SK-N-SH (cell line): ENCODE results near the gene RGS9. TPM values are rescaled to one million over a fixed set of nuclear protein-coding genes. Genes with fewer than 3 reads are reported as not detected.
A peak's percentile ranks its signal among the peaks of the same experiment; 100 is the strongest.

Experiments
- CTCF ChIA-PET: fragments of 300-600, 350-600 bp; formaldehyde crosslinking; extraction: SDS; loops from one replicate; lab custom pipeline; 2021; lab: Yijun Ruan, JAX
- POLR2A ChIA-PET: fragments of 350-600 bp; sonication (Branson Sonifier 250); formaldehyde crosslinking; extraction: SDS; loops from one replicate; lab custom pipeline; 2020; ENCODE audit warnings: antibody characterized with exemption, inconsistent platforms; lab: Yijun Ruan, JAX
- DNase-seq: peaks from one replicate; pipeline ENCODE4 v3.0.0; 2012
- H2AFZ ChIP-seq: fragments of 200-600 bp; sonication (generic); 2 replicates; pipeline ENCODE4 v1.8.1; 2016; ENCODE audit warnings: antibody characterized with exemption, mild to moderate bottlenecking, low read depth
- H3F3A ChIP-seq: fragments of 200-600 bp; sonication (generic); replicated peaks from 2 replicates; pipeline ENCODE3; 2016; ENCODE audit warnings: antibody characterized with exemption, mild to moderate bottlenecking; ENCODE audit not compliant: insufficient read depth
- H3K27ac ChIP-seq, 2 experiments: fragments of 200-500 bp in 1 of 2; fragments of 200-600 bp in 1 of 2; sonication (Bioruptor generic) in 1 of 2; sonication (generic), shearing (Covaris generic) in 1 of 2; 2 replicates each; pipeline versions ENCODE4 v1.5.1 to v1.6.1; 2014 to 2016; ENCODE audit warnings: low read depth in 2 of 2, inconsistent platforms in 1 of 2, low read length in 1 of 2, mild to moderate bottlenecking in 1 of 2, mixed read lengths in 1 of 2
- H3K27me3 ChIP-seq: fragments of 200-600 bp; sonication (generic), shearing (Covaris generic); 2 replicates; pipeline ENCODE4 v1.6.1; 2016; ENCODE audit warnings: mixed run types; ENCODE audit not compliant: insufficient read depth
- H3K36me3 ChIP-seq, 2 experiments: fragments of 200-500 bp in 1 of 2; fragments of 200-600 bp in 1 of 2; sonication (Bioruptor generic) in 1 of 2; sonication (generic) in 1 of 2; replicated peaks in 1 of 2; 2 replicates each; pipeline versions ENCODE3 to v1.5.1; 2014 to 2016; ENCODE audit warnings: low read length in 1 of 2, mild to moderate bottlenecking in 1 of 2; ENCODE audit not compliant: insufficient read depth in 2 of 2, control insufficient read depth in 1 of 2
- H3K4me1 ChIP-seq, 2 experiments: fragments of 200-500 bp in 1 of 2; fragments of 200-600 bp in 1 of 2; sonication (Bioruptor generic) in 1 of 2; sonication (generic), shearing (Covaris generic) in 1 of 2; 2 replicates each; pipeline versions ENCODE4 v1.5.1 to v1.6.1; 2014 to 2016; ENCODE audit warnings: low read depth in 1 of 2, low read length in 1 of 2, mixed run types in 1 of 2; ENCODE audit not compliant: insufficient read depth in 2 of 2, control insufficient read depth in 1 of 2
- H3K4me2 ChIP-seq: fragments of 200-600 bp; sonication (generic), shearing (Covaris generic); 2 replicates; pipeline ENCODE4 v1.6.1; 2017; ENCODE audit warnings: mixed run types
- H3K4me3 ChIP-seq, 2 experiments: fragments of 200-500 bp in 1 of 2; fragments of 200-600 bp in 1 of 2; sonication (Bioruptor generic) in 1 of 2; sonication (generic), shearing (Covaris generic) in 1 of 2; 2 replicates each; pipeline versions ENCODE4 v1.5.1 to v1.8.1; 2014 to 2016; ENCODE audit warnings: low read depth in 2 of 2, inconsistent platforms in 1 of 2, low read length in 1 of 2, mild to moderate bottlenecking in 1 of 2, mixed read lengths in 1 of 2, moderate library complexity in 1 of 2
- H3K79me2 ChIP-seq: fragments of 200-600 bp; sonication (generic); 2 replicates; pipeline ENCODE4 v1.8.1; 2017; ENCODE audit warnings: mild to moderate bottlenecking; ENCODE audit not compliant: insufficient read depth
- H3K9ac ChIP-seq: fragments of 200-600 bp; sonication (generic); 2 replicates; pipeline ENCODE4 v1.6.1; 2017; ENCODE audit warnings: mixed run types
- H3K9me2 ChIP-seq: fragments of 200-600 bp; sonication (generic); 2 replicates; pipeline ENCODE4 v1.6.1; 2017; ENCODE audit warnings: mixed run types
- H3K9me3 ChIP-seq: fragments of 200-600 bp; sonication (generic); 2 replicates; pipeline ENCODE4 v1.6.1; 2017; ENCODE audit warnings: mixed run types, mild to moderate bottlenecking, moderate library complexity
- H4K20me1 ChIP-seq: fragments of 200-600 bp; sonication (generic); 2 replicates; pipeline ENCODE4 v1.6.1; 2017; ENCODE audit warnings: mild to moderate bottlenecking, mixed run types; ENCODE audit not compliant: insufficient read depth
- EP300 ChIP-seq, 2 experiments: IDR thresholded peaks; 2 replicates each; pipeline versions ENCODE4 v1.4.0 to v1.6.1; 2012; ENCODE audit warnings: borderline replicate concordance in 1 of 2, low read depth in 1 of 2, low read length in 1 of 2
- EZH2phosphoT487 ChIP-seq: fragments of 200-600 bp; sonication (generic); IDR thresholded peaks from 2 replicates; pipeline ENCODE4 v1.6.1; 2017; ENCODE audit warnings: low read depth, mixed run types, mild to moderate bottlenecking, antibody characterized with exemption, moderate library complexity, borderline replicate concordance
- FOSL2 ChIP-seq: IDR thresholded peaks from 2 replicates; pipeline ENCODE4 v1.4.0; 2012; ENCODE audit warnings: low read depth, mild to moderate bottlenecking, moderate library complexity, borderline replicate concordance
- FOXM1 ChIP-seq: IDR thresholded peaks from 2 replicates; pipeline ENCODE4 v1.4.0; 2012; ENCODE audit warnings: low read depth, mild to moderate bottlenecking
- GABPA ChIP-seq: IDR thresholded peaks from 2 replicates; pipeline ENCODE4 v1.4.0; 2012; ENCODE audit warnings: low read depth, mild to moderate bottlenecking
- MEF2A ChIP-seq: IDR thresholded peaks from 2 replicates; pipeline ENCODE4 v1.4.0; 2012; ENCODE audit warnings: low read depth, borderline replicate concordance
- NFIC ChIP-seq: IDR thresholded peaks from 2 replicates; pipeline ENCODE4 v1.4.0; 2012; ENCODE audit warnings: borderline replicate concordance
- NRF1 ChIP-seq: IDR thresholded peaks from 2 replicates; pipeline ENCODE4 v1.6.1; 2012; ENCODE audit warnings: low read depth, mild to moderate bottlenecking, low read length
- RFX5 ChIP-seq: IDR thresholded peaks from 2 replicates; pipeline ENCODE4 v1.6.1; 2012; ENCODE audit warnings: mild to moderate bottlenecking, improper control_type of control experiment, low read length
- RXRA ChIP-seq: IDR thresholded peaks from 2 replicates; pipeline ENCODE4 v1.4.0; 2012; ENCODE audit warnings: low read depth, mild to moderate bottlenecking, borderline replicate concordance
- SIN3A ChIP-seq: IDR thresholded peaks from 2 replicates; pipeline ENCODE4 v1.6.1; 2012; ENCODE audit warnings: low read depth, mild to moderate bottlenecking, low read length, moderate library complexity, borderline replicate concordance
- TAF1 ChIP-seq: IDR thresholded peaks from 2 replicates; pipeline ENCODE4 v1.6.1; 2012; ENCODE audit warnings: low read depth, mild to moderate bottlenecking, low read length, moderate library complexity, borderline replicate concordance
- TCF12 ChIP-seq: IDR thresholded peaks from 2 replicates; pipeline ENCODE4 v1.4.0; 2012
- YY1 ChIP-seq: IDR thresholded peaks from 2 replicates; pipeline ENCODE4 v1.4.0; 2012; ENCODE audit warnings: low read depth, mild to moderate bottlenecking
- WGBS: methylation state at CpG from one replicate; pipeline ENCODE4 v1.1.6; 2017; ENCODE audit warnings: low lambda C conversion rate; 5-methylcytosine and 5-hydroxymethylcytosine counted together
- polyA plus RNA-seq, 3 experiments: library from polyadenylated mRNA; depleted of rRNA; stranded (reverse); fragments of >200 nt; gene quantifications; 2 replicates each; pipeline ENCODE4 v1.2.3, GENCODE V29; 2012
- TF ChIP-seq, protein P1 (sequence below): IDR thresholded peaks from 2 replicates; pipeline ENCODE4 v1.4.0; 2012; ENCODE audit warnings: low read depth, borderline replicate concordance
- TF ChIP-seq, protein P2 (sequence below): IDR thresholded peaks from 2 replicates; pipeline ENCODE4 v1.4.0; 2012; ENCODE audit warnings: low read depth

The RGS9 gene
- polyA plus RNA-seq, 1 of the 3 experiments (the other 2 are of a cell fraction) = 1.4 TPM

DNA sequence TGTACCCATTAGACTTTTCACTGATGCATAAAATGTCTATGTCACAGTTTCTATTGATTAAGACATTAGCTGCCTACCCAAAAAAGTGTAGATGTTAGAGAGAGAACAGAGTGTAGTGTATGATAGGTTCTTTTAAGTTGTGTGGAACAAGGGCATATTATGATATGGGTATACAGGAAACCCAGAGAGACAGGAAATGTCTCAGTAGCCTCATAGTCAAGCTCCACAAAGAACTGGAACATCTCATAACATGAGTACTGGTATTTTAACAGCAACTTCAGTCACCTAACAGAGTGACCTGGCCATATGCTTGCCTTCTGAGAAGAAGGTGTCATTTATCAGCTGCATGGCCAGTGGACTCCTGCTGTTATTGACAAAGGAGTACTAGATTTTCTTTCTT is 128.1 kb downstream of the RGS9 start:
- no peaks in the 10 kb centered on the region for H3K27me3 ChIP-seq
- H4K20me1 ChIP-seq = no peaks in the 10 kb centered on the region
- POLR2A ChIA-PET = no interaction called here
- H3K9ac ChIP-seq = no peak overlapping the region
- H3K4me1 ChIP-seq = peaks cover 0 to 16% of the 10 kb centered on the region in 2 experiments; a peak in 2 of 4 replicates
- no peaks in the 10 kb centered on the region for H3K9me3 ChIP-seq
- peaks cover 10% of the 10 kb centered on the region for H3F3A ChIP-seq
- TF ChIP-seq TCF12 (no peak), YY1 (no peak), NRF1 (no peak), EZH2phosphoT487 (no peak), MEF2A (no peak), RFX5 (no peak), GABPA (no peak), FOXM1 (no peak), NFIC (no peak), EP300 (IDR thresholded peaks at IDR 0.05; ENCODE audit: borderline replicate concordance in 1 of 2, low read depth in 1 of 2, low read length in 1 of 2) (no peak), SIN3A (no peak)
- TF ChIP-seq, protein P1, sequence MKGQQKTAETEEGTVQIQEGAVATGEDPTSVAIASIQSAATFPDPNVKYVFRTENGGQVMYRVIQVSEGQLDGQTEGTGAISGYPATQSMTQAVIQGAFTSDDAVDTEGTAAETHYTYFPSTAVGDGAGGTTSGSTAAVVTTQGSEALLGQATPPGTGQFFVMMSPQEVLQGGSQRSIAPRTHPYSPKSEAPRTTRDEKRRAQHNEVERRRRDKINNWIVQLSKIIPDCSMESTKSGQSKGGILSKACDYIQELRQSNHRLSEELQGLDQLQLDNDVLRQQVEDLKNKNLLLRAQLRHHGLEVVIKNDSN = no peak
- TF ChIP-seq, protein P2, sequence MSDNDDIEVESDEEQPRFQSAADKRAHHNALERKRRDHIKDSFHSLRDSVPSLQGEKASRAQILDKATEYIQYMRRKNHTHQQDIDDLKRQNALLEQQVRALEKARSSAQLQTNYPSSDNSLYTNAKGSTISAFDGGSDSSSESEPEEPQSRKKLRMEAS = no peak
- no peaks in the 10 kb centered on the region for H3K9me2 ChIP-seq
- CTCF ChIA-PET = interaction anchor here (0.9 to 1.8 kb wide), 5 partner anchors 13 to 46 kb away, joined by 3 to 8 read pairs (median 5); no protein-coding TSS in a partner anchor
- H3K4me3 ChIP-seq = no peak overlapping the region
- H3K79me2 ChIP-seq = no peaks in the 10 kb centered on the region
- no peak overlapping the region for H3K27ac ChIP-seq
- DNase-seq = no peak
- peak overlapping the region; percentile 6; the same call in 1 of the 2 replicates for H2AFZ ChIP-seq
- no peaks in the 10 kb centered on the region for H3K36me3 ChIP-seq
- no peak overlapping the region for H3K4me2 ChIP-seq

DNA sequence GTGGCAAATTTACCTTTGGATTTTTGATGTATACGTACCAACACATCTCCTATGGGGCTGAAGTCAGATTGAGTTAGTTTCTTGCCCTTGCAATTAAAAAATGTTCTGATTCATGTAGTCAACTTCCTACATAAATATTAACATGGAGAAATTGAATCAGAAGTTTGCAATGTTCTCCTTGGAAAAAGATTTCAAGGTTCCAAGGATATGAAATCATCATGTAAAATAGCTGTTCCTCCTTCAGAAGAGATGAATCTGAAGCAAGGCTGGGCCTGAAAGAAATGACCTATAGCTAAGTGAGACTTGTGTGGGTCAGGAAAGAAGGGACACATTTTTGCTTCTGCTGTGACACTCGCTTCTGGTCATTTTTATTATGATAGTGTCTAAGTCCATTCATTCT is 131.7 kb downstream of the RGS9 start:
- ChIA-PET CTCF (interaction anchor here (0.6 to 3.2 kb wide), 8 partner anchors 9 to 289 kb away, joined by 3 to 13 read pairs (median 3); no protein-coding TSS in a partner anchor), POLR2A (no interaction called here)
- no peaks in the 10 kb centered on the region for H3K36me3 ChIP-seq
- no peaks in the 10 kb centered on the region for H3K9me3 ChIP-seq
- 75% methylated on average over 2 of the region's 2 CpGs for WGBS
- DNase-seq = no peak
- H4K20me1 ChIP-seq = no peaks in the 10 kb centered on the region
- H3K9me2 ChIP-seq = no peaks in the 10 kb centered on the region
- no peak overlapping the region for H2AFZ ChIP-seq
- no peaks in the 10 kb centered on the region for H3F3A ChIP-seq
- no peak overlapping the region; the same call in 1 of the 2 replicates for H3K4me2 ChIP-seq
- H3K9ac ChIP-seq = no peak overlapping the region
- TF ChIP-seq TCF12 (no peak), RXRA (no peak), NRF1 (no peak), FOSL2 (peak; percentile 35; the same call in 1 of the 2 replicates), NFIC (no peak), TAF1 (no peak)
- TF ChIP-seq, protein P2 = no peak
- TF ChIP-seq, protein P1 = no peak
- H3K4me3 ChIP-seq = no peak overlapping the region
- no peaks in the 10 kb centered on the region for H3K4me1 ChIP-seq
- H3K79me2 ChIP-seq = no peaks in the 10 kb centered on the region
- H3K27me3 ChIP-seq = no peaks in the 10 kb centered on the region
- H3K27ac ChIP-seq = peak overlapping the region in 1 of 2 experiments; percentile 30; a peak in 2 of 4 replicates
